Astrocyte (in vitro differentiated cells and primary cell): Measurements from ENCODE around the gene PCDHGC4.

ENCODE experiments used
- EZH2 ChIP-seq: IDR thresholded peaks from 2 replicates; pipeline ENCODE4 v1.6.1; 2012; ENCODE audit warnings: mild to moderate bottlenecking, low read length, inconsistent platforms; ENCODE audit not compliant: insufficient read depth
- TF ChIP-seq, protein P1 (sequence below): IDR thresholded peaks from 2 replicates; pipeline ENCODE4 v1.5.1; 2011; ENCODE audit warnings: low read depth, mild to moderate bottlenecking, inconsistent platforms, low read length, moderate library complexity; ENCODE audit not compliant: insufficient read depth

DNA sequence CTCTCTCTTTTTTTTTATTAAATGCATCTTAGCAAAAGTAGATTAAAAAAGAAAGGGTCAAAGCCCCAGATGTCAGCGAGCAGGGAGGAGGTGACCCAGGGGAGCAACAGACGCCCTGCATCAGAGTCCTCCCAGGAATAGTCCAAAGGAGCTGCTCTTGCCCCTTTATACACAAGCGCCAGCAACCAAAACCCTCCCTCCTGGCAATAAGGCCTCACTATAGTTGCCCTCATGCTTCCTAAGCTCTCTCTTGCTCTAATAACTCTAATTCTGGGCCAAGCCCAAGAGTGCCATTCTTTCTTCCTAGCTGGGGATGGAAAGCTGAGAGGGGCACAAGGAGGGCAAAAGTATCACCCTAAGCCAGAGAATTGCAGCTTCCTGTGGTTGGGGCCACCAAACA, 30.3 kb downstream of the PCDHGC4 start:
- TF ChIP-seq EZH2: no peak
- TF ChIP-seq, protein P1, sequence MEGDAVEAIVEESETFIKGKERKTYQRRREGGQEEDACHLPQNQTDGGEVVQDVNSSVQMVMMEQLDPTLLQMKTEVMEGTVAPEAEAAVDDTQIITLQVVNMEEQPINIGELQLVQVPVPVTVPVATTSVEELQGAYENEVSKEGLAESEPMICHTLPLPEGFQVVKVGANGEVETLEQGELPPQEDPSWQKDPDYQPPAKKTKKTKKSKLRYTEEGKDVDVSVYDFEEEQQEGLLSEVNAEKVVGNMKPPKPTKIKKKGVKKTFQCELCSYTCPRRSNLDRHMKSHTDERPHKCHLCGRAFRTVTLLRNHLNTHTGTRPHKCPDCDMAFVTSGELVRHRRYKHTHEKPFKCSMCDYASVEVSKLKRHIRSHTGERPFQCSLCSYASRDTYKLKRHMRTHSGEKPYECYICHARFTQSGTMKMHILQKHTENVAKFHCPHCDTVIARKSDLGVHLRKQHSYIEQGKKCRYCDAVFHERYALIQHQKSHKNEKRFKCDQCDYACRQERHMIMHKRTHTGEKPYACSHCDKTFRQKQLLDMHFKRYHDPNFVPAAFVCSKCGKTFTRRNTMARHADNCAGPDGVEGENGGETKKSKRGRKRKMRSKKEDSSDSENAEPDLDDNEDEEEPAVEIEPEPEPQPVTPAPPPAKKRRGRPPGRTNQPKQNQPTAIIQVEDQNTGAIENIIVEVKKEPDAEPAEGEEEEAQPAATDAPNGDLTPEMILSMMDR: no peak
